Epithelial cell of esophagus (primary cell): ENCODE measurements around the gene SPACA9.

ENCODE experiments used
- DNase-seq: peaks from one replicate; pipeline ENCODE4 v3.0.0; 2010; ENCODE audit warnings: low read depth
- H3K4me3 ChIP-seq: 2 replicates; pipeline ENCODE4 v1.5.1; 2011; ENCODE audit warnings: mild to moderate bottlenecking, low read length, control low read depth
- TF ChIP-seq, protein P1 (sequence below): IDR thresholded peaks from 2 replicates; pipeline ENCODE4 v1.5.1; 2011; ENCODE audit warnings: low read depth, mild to moderate bottlenecking, low read length, control low read depth, inconsistent platforms; ENCODE audit not compliant: insufficient read depth; ENCODE audit errors: missing control alignments

The SPACA9 gene

DNA sequence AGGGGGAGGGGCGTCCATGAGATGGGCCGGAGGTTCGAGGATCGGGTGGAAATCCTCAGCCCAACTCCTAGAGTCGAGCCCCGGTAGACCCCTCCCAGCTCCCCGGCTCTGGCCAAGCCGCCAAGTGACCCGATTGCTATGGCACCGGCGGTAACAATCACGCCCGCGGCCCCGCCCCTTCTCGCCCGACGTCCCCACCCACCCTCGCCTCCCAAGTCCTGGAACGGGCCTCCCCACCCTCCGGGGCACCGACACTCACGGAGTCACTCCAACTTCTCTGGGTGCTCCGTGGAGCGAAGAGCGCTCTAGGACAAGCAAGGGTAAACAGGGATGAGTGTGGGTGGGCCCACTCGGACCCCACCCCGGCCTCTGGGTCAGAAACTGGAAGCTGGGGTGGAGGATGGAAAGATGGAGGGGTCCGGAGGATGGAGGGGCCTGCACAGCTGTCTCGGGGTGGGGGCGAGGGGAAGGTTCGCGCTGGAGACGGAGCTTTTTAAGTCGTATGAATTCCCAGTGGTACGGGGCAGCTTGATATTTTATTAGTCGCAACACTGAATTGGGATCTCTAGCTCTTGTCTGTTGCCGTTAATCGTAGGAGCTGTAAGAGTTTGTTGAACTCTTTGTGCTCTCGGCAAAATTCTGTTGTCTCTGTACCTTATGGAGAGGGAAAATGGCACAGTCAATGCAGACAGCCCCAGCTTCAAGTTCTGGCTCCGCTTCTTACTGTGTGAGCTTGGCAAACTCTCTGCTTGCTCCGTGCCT, at the start of gene SPACA9:
SPACA9 (plus strand) TSS at position 204 of the 762 bp plus-strand sequence. CDS start 5,050 bp downstream, outside the sequence.
- peak; percentile 49 for DNase-seq
- H3K4me3 ChIP-seq, result peak within 1 kb of the TSS; percentile 57
- TF ChIP-seq, protein P1, sequence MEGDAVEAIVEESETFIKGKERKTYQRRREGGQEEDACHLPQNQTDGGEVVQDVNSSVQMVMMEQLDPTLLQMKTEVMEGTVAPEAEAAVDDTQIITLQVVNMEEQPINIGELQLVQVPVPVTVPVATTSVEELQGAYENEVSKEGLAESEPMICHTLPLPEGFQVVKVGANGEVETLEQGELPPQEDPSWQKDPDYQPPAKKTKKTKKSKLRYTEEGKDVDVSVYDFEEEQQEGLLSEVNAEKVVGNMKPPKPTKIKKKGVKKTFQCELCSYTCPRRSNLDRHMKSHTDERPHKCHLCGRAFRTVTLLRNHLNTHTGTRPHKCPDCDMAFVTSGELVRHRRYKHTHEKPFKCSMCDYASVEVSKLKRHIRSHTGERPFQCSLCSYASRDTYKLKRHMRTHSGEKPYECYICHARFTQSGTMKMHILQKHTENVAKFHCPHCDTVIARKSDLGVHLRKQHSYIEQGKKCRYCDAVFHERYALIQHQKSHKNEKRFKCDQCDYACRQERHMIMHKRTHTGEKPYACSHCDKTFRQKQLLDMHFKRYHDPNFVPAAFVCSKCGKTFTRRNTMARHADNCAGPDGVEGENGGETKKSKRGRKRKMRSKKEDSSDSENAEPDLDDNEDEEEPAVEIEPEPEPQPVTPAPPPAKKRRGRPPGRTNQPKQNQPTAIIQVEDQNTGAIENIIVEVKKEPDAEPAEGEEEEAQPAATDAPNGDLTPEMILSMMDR, result no peak

DNA sequence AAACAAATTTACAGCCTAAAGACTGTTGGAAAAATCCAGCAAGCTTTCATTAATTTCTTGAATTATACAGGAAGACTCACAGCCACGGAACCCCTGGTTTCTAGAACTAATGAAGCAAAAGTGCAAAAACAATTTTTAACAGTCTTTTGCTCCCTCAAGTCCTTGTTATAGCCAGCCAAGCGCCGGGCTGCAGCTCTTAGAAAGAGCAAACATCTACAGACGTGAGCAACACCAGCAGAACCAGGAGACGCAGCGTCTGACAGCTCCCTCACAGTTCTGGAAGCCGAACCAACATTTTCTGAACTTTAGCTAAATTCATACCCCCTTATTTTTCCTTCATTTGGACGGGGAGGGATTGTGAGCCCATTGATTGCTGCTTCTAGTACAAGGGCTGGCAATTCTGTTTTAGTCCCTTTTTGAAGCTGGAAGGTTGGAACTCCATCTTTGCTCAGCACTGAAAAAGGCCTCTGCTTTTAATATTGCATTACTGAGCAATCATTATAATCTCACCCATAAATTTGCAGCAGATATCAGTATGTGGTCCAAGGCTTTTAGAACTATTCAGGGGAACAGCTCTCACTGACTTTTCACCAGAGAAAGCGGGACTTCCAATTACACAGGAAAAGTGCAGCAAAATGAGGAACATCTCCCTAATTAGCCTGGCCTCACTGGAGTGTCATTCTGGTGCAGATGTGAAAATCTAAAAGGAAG, 46.4 kb upstream of the SPACA9 start:
- DNase-seq, result no peak

DNA sequence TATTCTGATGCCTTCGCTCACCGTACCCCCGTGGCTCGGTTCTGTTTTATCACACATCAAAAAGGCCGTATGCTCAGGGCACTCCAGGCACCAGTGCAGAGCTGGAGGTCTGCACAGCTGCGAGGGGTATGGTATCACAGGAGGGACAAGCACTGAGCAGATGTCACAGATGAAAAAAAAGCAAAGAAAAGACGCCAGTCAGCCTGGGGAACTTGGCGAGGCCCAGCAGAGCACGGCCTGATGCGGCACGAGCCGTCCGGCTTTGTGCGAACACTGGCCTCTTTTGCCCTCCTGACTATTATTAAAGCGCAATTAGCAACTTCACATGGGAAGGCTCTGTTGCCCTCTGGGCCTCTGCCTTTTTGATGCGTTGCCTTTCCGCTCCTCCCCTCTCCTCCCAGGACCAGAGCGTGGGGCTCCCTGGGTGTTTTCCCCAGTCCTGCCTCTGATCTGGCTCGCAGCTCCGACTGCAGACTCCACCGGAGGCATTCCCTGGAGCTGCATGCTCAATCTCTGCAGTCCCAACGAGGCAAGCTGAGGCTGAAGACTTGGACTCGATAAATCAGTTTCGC, 45.1 kb upstream of the SPACA9 start:
- no peak overlapping the region for H3K4me3 ChIP-seq
- no peak for DNase-seq
- TF ChIP-seq, protein P1, result no peak

More for the DNA sequence above, 46.4 kb upstream of the SPACA9 start:
- no peak overlapping the region for H3K4me3 ChIP-seq
- TF ChIP-seq, protein P1, result no peak

- H3K4me3 ChIP-seq, result no peak overlapping the region
- DNase-seq, result no peak
- TF ChIP-seq, protein P1, result no peak
These were observed 44.4 kb upstream of the SPACA9 start for GRCh38 chr9:132834343-132834742.

DNA sequence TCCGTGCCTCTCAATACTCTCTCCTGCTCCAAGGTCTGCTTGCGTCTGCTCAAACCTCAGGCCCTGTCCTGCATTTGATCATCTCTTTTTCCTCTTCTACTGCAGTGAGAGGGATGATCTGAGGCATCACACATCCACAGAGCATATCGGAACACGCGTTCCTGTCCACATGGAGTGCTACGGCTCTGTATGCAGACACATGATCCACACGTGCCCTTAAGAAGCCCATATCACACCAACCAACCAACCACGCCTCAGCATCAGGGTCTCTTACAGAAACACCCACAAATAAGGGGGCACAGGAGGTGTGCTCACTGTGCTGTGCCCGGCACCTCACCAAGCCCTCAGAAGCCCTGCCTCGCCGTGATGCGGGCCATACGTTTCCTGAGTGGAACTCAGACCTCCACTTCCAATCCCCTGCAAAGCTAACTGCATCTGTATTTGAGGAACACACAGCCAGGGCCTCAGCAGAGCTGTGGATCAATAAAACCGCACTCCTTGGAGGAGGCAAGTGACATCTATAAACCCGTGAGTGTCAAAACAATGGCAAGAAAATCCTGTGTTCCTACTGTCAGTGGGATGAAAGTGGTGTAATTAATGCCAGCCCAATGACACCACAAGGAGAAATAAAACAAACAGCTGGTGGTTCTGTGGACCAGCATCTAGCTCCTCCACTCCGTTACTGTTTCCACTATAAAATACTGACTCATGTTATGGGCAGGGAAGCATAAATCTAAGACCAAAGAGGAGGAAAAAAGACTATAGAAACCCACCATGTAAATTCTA, 41.0 kb upstream of the SPACA9 start:
- TF ChIP-seq, protein P1, result no peak
- H3K4me3 ChIP-seq, result no peak overlapping the region
- DNase-seq, result no peak

DNA sequence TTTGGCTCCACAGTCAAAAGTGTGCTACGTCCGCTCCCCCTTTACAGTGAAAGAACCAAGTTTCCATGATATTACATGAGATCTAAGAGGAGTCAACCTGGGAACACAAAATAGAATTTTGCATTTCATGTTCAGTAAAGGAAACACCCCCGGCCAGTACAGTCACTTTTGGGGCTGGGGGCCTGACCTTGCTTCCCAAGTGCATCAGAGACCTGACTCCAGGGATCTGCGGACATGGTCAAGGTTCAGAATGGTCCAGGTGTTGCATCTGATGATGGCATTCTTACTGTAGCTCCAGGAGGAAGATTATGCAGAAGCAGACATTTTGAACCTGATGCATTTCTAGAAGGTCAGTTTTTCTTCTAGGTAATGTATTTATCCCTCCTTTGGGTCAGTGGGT, 40.4 kb upstream of the SPACA9 start:
- no peak overlapping the region for H3K4me3 ChIP-seq
- no peak for DNase-seq
- TF ChIP-seq, protein P1, result no peak
